ENCODE data around the gene SSU72.

DNA sequence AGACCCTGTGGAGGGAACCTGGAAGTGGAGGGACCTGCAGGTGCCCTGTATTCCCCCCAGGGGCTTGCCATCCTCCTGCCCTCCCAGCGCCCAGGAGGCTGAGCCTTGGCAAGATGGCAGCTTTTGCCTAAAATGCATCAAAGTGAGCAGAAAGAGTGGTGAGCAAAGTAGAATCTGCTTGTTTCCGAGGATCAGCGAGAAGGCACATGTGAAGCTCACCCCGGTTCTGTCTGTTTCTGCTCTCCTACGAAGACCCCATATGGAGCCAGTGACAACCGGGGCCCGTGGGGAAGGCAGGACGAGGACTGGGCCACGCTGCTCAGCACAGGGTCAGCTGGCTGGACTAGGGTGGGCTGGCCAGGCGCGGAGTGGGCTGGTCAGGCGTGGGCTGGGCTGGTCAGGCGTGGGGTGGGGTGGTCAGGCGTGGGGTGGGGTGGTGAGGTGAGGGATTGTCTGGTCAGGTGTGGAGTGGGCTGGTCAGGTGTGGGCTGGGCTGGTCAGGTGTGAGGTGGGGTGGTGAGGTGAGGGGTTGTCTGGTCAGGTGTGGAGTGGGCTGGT is 30.4 kb upstream of the SSU72 start:
- TF ChIP-seq, protein P1, sequence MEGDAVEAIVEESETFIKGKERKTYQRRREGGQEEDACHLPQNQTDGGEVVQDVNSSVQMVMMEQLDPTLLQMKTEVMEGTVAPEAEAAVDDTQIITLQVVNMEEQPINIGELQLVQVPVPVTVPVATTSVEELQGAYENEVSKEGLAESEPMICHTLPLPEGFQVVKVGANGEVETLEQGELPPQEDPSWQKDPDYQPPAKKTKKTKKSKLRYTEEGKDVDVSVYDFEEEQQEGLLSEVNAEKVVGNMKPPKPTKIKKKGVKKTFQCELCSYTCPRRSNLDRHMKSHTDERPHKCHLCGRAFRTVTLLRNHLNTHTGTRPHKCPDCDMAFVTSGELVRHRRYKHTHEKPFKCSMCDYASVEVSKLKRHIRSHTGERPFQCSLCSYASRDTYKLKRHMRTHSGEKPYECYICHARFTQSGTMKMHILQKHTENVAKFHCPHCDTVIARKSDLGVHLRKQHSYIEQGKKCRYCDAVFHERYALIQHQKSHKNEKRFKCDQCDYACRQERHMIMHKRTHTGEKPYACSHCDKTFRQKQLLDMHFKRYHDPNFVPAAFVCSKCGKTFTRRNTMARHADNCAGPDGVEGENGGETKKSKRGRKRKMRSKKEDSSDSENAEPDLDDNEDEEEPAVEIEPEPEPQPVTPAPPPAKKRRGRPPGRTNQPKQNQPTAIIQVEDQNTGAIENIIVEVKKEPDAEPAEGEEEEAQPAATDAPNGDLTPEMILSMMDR (conservative IDR thresholded peaks at IDR 0.05 in 1 of 2, IDR thresholded peaks at IDR 0.05 in 1 of 2; ENCODE audit: low read depth in 1 of 2, low read length in 2 of 2), result no peak
- TF ChIP-seq EZH2 (IDR thresholded peaks at IDR 0.05; ENCODE audit: low read length, missing control alignments), result no peak

All from fibroblast of lung (primary cell).